ENCODE measurements around the gene YWHAH.

The YWHAH gene
- total RNA-seq, result 49.8 to 76.5 (median 64.5) reads per million in 3 donors

DNA sequence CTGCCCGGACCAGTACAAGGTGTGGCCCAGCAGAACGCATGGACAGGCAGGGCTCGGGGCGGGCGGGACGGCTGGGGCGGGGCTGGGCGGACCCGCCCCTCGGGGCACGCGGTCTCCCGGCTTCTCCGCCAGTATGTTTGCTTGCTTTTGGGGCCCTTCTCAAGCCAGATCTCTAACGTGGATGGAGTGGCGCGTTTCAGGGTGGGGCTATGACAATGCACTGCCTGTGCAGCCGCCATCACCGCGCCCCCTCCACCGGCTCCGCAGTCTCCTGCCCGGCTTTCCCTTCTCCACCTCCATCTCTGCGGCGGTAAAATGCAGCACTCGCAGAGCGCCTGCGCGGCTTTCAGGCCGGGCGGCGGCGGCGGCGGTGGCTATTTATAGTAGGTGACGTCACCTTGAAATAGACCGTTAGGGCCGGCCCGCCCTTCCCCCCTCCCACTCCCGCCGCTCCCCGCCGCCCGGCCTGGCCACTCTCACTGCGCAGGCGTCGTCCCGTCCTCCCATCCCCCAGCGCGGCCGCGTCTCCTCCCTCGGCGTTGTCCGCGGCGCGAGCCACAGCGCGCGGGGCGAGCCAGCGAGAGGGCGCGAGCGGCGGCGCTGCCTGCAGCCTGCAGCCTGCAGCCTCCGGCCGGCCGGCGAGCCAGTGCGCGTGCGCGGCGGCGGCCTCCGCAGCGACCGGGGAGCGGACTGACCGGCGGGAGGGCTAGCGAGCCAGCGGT is at the start of gene YWHAH:
Gene YWHAH, plus strand, starts transcription at position 558 of the 722 bp plus-strand sequence. CDS start 199 bp downstream, outside the sequence.
- no peaks in the 10 kb centered on the region for H3K9me3 ChIP-seq (ENCODE audit: control insufficient read depth, low read length)
- H3K4me3 ChIP-seq (ENCODE audit: insufficient read depth, low read depth, low read length, poor library complexity, severe bottlenecking), result peak within 1 kb of the TSS; percentile 76
- H3K36me3 ChIP-seq (ENCODE audit: control insufficient read depth, insufficient read depth, low read length), result peaks cover 12% of the 10 kb centered on the region
- peak within 1 kb of the TSS; percentile 83 for H3K27ac ChIP-seq (ENCODE audit: insufficient read depth, low read length, poor library complexity, severe bottlenecking)
- no peaks in the 10 kb centered on the region for H3K27me3 ChIP-seq (replicated peaks; ENCODE audit: control insufficient read depth, insufficient read depth, low read length, poor library complexity, severe bottlenecking)
- DNase-seq, result peak; percentile 79 to 85 (median 85)
- H3K4me1 ChIP-seq (ENCODE audit: control insufficient read depth, insufficient read depth, low read length, poor library complexity, severe bottlenecking), result peaks cover 11% of the 10 kb centered on the region

- Histone ChIP-seq H3K36me3 (ENCODE audit: control insufficient read depth, insufficient read depth, low read length) (peaks cover 21% of the 10 kb centered on the region), H3K4me1 (ENCODE audit: control insufficient read depth, insufficient read depth, low read length, poor library complexity, severe bottlenecking) (no peaks in the 10 kb centered on the region), H3K9me3 (ENCODE audit: control insufficient read depth, low read length) (no peaks in the 10 kb centered on the region), H3K4me3 (ENCODE audit: insufficient read depth, low read depth, low read length, poor library complexity, severe bottlenecking) (no peak overlapping the region), H3K27me3 (replicated peaks; ENCODE audit: control insufficient read depth, insufficient read depth, low read length, poor library complexity, severe bottlenecking) (no peaks in the 10 kb centered on the region), H3K27ac (ENCODE audit: insufficient read depth, low read length, poor library complexity, severe bottlenecking) (no peak overlapping the region)
- DNase-seq, result no peak
Measured at GRCh38 chr22:31895411-31896123, 48.8 kb upstream of the YWHAH start.

DNA sequence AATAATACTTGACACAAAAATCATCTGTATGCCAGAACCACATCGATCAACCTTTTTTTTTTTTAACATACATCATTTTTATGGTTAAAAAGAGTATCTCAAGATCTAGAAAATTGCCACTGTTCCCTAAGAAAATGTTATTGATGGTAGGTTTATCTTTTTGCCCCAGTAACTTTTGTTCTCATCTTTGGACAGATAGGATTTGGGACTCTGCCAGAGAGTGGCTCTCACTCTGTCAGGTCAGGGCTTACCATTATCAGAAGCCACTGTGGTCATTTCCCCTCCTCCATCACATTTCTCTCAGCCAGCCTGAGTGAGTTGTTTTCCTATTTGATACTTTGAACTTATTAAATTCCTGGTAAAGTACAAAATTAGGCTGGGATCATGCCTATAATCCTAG is 47.9 kb upstream of the YWHAH start:
- no peak for DNase-seq
- peaks cover 21% of the 10 kb centered on the region for H3K36me3 ChIP-seq (ENCODE audit: control insufficient read depth, insufficient read depth, low read length)
- H3K27ac ChIP-seq (ENCODE audit: insufficient read depth, low read length, poor library complexity, severe bottlenecking), result no peak overlapping the region
- no peak overlapping the region for H3K4me3 ChIP-seq (ENCODE audit: insufficient read depth, low read depth, low read length, poor library complexity, severe bottlenecking)
- H3K4me1 ChIP-seq (ENCODE audit: control insufficient read depth, insufficient read depth, low read length, poor library complexity, severe bottlenecking), result no peaks in the 10 kb centered on the region
- no peaks in the 10 kb centered on the region for H3K9me3 ChIP-seq (ENCODE audit: control insufficient read depth, low read length)
- no peaks in the 10 kb centered on the region for H3K27me3 ChIP-seq (replicated peaks; ENCODE audit: control insufficient read depth, insufficient read depth, low read length, poor library complexity, severe bottlenecking)

DNA sequence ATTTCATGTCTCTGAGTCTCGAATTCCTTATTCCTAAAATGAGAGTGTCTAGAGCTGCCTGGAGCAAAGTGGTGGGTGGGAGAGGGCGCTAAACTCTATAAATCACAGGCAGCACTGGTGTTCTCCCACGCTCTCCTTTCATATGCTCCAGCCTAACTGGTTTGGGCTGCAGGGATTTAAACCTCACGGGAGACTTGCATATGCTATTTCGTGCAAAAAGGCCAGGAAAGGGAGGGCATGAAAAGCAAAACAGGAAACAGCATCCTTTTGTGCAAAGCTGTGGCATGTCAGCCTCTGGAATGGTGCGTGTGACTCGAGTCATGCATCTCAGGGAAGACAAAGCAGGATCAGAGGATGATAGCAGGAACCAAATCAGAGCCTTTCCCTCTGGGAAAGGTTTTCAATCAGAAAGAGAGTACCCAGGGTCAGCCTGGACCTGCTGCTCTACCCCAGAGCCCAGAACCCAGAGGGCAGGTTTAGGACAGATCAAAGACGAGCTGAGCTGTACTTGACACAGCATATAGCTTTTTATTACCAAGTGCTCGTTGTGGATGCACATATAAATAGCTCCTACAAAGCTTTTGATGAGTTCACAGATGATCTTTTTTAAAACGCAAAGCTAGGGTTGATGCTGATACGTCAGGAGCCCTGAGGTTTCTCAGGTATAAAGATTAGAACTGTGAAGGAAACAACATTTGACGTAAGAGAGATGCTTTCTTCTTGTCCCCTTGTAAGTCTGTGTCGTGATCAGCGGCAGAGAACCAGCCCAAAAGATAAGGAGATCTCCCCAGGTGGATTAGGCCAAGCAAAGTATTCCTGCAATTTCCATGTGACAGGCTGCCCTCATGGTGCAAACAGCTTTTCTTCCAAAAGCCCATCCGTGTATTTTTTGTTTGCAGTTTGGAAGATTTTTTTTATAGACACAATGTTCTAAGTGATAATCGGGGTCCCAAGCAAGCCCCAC is 46.2 kb upstream of the YWHAH start:
- Histone ChIP-seq H3K36me3 (ENCODE audit: control insufficient read depth, insufficient read depth, low read length) (peaks cover 23% of the 10 kb centered on the region), H3K27me3 (replicated peaks; ENCODE audit: control insufficient read depth, insufficient read depth, low read length, poor library complexity, severe bottlenecking) (no peaks in the 10 kb centered on the region), H3K4me3 (ENCODE audit: insufficient read depth, low read depth, low read length, poor library complexity, severe bottlenecking) (no peak overlapping the region), H3K27ac (ENCODE audit: insufficient read depth, low read length, poor library complexity, severe bottlenecking) (no peak overlapping the region), H3K9me3 (ENCODE audit: control insufficient read depth, low read length) (no peaks in the 10 kb centered on the region), H3K4me1 (ENCODE audit: control insufficient read depth, insufficient read depth, low read length, poor library complexity, severe bottlenecking) (no peaks in the 10 kb centered on the region)
- no peak for DNase-seq

- Histone ChIP-seq H3K4me3 (ENCODE audit: insufficient read depth, low read depth, low read length, poor library complexity, severe bottlenecking) (no peak overlapping the region), H3K27me3 (replicated peaks; ENCODE audit: control insufficient read depth, insufficient read depth, low read length, poor library complexity, severe bottlenecking) (no peaks in the 10 kb centered on the region), H3K4me1 (ENCODE audit: control insufficient read depth, insufficient read depth, low read length, poor library complexity, severe bottlenecking) (no peaks in the 10 kb centered on the region), H3K27ac (ENCODE audit: insufficient read depth, low read length, poor library complexity, severe bottlenecking) (no peak overlapping the region), H3K9me3 (ENCODE audit: control insufficient read depth, low read length) (no peaks in the 10 kb centered on the region), H3K36me3 (ENCODE audit: control insufficient read depth, insufficient read depth, low read length) (peaks cover 19% of the 10 kb centered on the region)
- DNase-seq, result no peak
Measured at GRCh38 chr22:31898926-31899325, 45.4 kb upstream of the YWHAH start.

GRCh38 chr22:31899669-31900068 is 44.7 kb upstream of the YWHAH start:
- H3K36me3 ChIP-seq (ENCODE audit: control insufficient read depth, insufficient read depth, low read length), result peaks cover 19% of the 10 kb centered on the region
- DNase-seq, result no peak
- no peaks in the 10 kb centered on the region for H3K9me3 ChIP-seq (ENCODE audit: control insufficient read depth, low read length)
- no peaks in the 10 kb centered on the region for H3K27me3 ChIP-seq (replicated peaks; ENCODE audit: control insufficient read depth, insufficient read depth, low read length, poor library complexity, severe bottlenecking)
- H3K4me1 ChIP-seq (ENCODE audit: control insufficient read depth, insufficient read depth, low read length, poor library complexity, severe bottlenecking), result no peaks in the 10 kb centered on the region
- no peak overlapping the region for H3K4me3 ChIP-seq (ENCODE audit: insufficient read depth, low read depth, low read length, poor library complexity, severe bottlenecking)
- no peak overlapping the region for H3K27ac ChIP-seq (ENCODE audit: insufficient read depth, low read length, poor library complexity, severe bottlenecking)

DNA sequence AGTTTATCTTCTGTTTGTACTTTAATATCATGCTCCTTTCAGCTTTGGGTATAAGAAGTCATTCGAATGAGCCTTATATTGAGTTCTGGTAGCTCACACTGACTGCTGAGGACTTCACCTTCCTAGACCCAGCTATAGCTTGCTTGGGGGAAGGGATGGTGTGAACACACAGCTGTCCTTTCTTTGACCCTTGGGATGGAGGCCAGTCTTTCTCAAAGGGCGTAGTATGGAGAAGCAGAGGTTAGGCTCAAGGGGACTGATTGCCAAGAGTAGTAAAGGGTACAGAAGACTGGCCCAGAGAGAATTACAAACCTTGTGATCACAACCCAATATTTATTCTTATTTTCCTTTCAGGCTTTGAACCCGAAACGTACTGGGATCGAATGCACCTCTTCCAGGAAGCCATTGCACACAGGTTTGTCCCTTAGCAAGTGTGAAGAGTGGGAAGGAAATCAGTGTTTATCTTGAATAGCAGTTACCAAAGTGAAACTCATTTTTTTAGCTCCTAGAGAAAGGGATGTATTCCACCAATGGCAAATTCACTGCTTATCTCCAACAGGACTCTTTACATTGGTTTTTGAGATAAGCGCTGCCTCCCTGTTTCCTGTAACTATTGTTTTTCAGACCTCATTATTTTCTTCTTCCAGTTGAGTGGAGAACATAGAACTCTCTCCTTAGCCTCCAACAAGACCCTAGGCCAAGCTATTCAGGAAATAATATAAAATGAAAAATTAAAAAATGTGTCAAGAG is 42.8 kb upstream of the YWHAH start:
- H3K4me3 ChIP-seq (ENCODE audit: insufficient read depth, low read depth, low read length, poor library complexity, severe bottlenecking), result no peak overlapping the region
- H3K27me3 ChIP-seq (replicated peaks; ENCODE audit: control insufficient read depth, insufficient read depth, low read length, poor library complexity, severe bottlenecking), result no peaks in the 10 kb centered on the region
- no peaks in the 10 kb centered on the region for H3K4me1 ChIP-seq (ENCODE audit: control insufficient read depth, insufficient read depth, low read length, poor library complexity, severe bottlenecking)
- no peak for DNase-seq
- H3K36me3 ChIP-seq (ENCODE audit: control insufficient read depth, insufficient read depth, low read length), result peaks cover 21% of the 10 kb centered on the region
- H3K27ac ChIP-seq (ENCODE audit: insufficient read depth, low read length, poor library complexity, severe bottlenecking), result no peak overlapping the region
- H3K9me3 ChIP-seq (ENCODE audit: control insufficient read depth, low read length), result no peaks in the 10 kb centered on the region

DNA sequence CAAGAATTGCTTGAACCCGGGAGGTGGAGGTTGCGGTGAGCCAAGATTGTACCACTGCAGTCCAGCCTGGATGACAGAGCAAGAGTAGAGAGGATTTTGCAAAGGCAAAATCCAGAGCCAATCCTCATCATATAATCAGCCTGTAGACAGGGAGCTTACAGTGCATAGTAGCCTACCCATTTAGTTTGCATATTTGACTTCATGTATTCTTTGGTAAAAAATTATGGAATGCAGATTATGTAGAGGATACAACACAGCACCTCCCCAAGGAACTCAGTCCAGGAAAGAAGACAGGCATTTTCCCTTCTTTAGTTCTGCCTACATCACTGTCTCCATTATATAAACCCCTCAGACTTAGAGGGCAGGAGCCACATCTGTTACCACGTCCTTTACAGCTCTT is 39.7 kb upstream of the YWHAH start:
- H3K4me1 ChIP-seq (ENCODE audit: control insufficient read depth, insufficient read depth, low read length, poor library complexity, severe bottlenecking), result no peaks in the 10 kb centered on the region
- peaks cover 12% of the 10 kb centered on the region for H3K36me3 ChIP-seq (ENCODE audit: control insufficient read depth, insufficient read depth, low read length)
- H3K27me3 ChIP-seq (replicated peaks; ENCODE audit: control insufficient read depth, insufficient read depth, low read length, poor library complexity, severe bottlenecking), result no peaks in the 10 kb centered on the region
- no peak overlapping the region for H3K27ac ChIP-seq (ENCODE audit: insufficient read depth, low read length, poor library complexity, severe bottlenecking)
- H3K9me3 ChIP-seq (ENCODE audit: control insufficient read depth, low read length), result no peaks in the 10 kb centered on the region
- DNase-seq, result no peak
- H3K4me3 ChIP-seq (ENCODE audit: insufficient read depth, low read depth, low read length, poor library complexity, severe bottlenecking), result no peak overlapping the region

GRCh38 chr22:31905356-31905755 is 39.0 kb upstream of the YWHAH start:
- Histone ChIP-seq H3K36me3 (ENCODE audit: control insufficient read depth, insufficient read depth, low read length) (peaks cover 12% of the 10 kb centered on the region), H3K27me3 (replicated peaks; ENCODE audit: control insufficient read depth, insufficient read depth, low read length, poor library complexity, severe bottlenecking) (no peaks in the 10 kb centered on the region), H3K4me1 (ENCODE audit: control insufficient read depth, insufficient read depth, low read length, poor library complexity, severe bottlenecking) (no peaks in the 10 kb centered on the region), H3K4me3 (ENCODE audit: insufficient read depth, low read depth, low read length, poor library complexity, severe bottlenecking) (no peak overlapping the region), H3K9me3 (ENCODE audit: control insufficient read depth, low read length) (no peaks in the 10 kb centered on the region), H3K27ac (ENCODE audit: insufficient read depth, low read length, poor library complexity, severe bottlenecking) (no peak overlapping the region)
- no peak for DNase-seq
